GM18868 (cell line): Measurements from ENCODE around the gene CLPTM1L.
"Not testable (repeated sequence)": the region's sequence is repeated elsewhere in the genome, so short reads cannot be mapped to it uniquely, and the experiment has no call there.

Source experiments
- ATAC-seq: cut with Tn5 transposase; IDR thresholded peaks from one replicate; pipeline ENCODE4 v1.9.1; 2021; ENCODE audit warnings: mild to moderate bottlenecking, moderate library complexity; ENCODE audit not compliant: unreplicated experiment

Gene CLPTM1L

GRCh38 chr5:1328237-1329110, 16.4 kb downstream of the CLPTM1L start:
- not testable (repeated sequence) for ATAC-seq

- not testable (repeated sequence) for ATAC-seq
Measured at GRCh38 chr5:1326901-1327756, 17.8 kb downstream of the CLPTM1L start.

- not testable (repeated sequence) for ATAC-seq
Measured at GRCh38 chr5:1326532-1326875, 18.4 kb downstream of the CLPTM1L start.

- ATAC-seq: no peak
Measured at GRCh38 chr5:1325870-1326531, 18.9 kb downstream of the CLPTM1L start.

GRCh38 chr5:1325191-1325741, 19.6 kb downstream of the CLPTM1L start:
- ATAC-seq: no peak

- no peak for ATAC-seq
Measured at GRCh38 chr5:1324719-1325190, 20.1 kb downstream of the CLPTM1L start.

GRCh38 chr5:1324301-1324700, 20.6 kb downstream of the CLPTM1L start:
- ATAC-seq: no peak

- ATAC-seq: no peak
Measured at GRCh38 chr5:1323803-1324173, 21.1 kb downstream of the CLPTM1L start.

GRCh38 chr5:1322955-1323802, 21.7 kb downstream of the CLPTM1L start:
- ATAC-seq: no peak

- no peak for ATAC-seq
Measured at GRCh38 chr5:1322036-1322900, 22.6 kb downstream of the CLPTM1L start.

GRCh38 chr5:1321576-1321975, 23.3 kb downstream of the CLPTM1L start:
- ATAC-seq: no peak

GRCh38 chr5:1320436-1321344, 24.2 kb downstream of the CLPTM1L start:
- ATAC-seq: no peak

- ATAC-seq: no peak
Measured at GRCh38 chr5:1319436-1320256, 25.3 kb downstream of the CLPTM1L start.

GRCh38 chr5:1318659-1319251, 26.1 kb downstream of the CLPTM1L start:
- ATAC-seq: no peak

- no peak for ATAC-seq
Measured at GRCh38 chr5:1317921-1318565, 26.9 kb downstream of the CLPTM1L start.

GRCh38 chr5:1316588-1317340, 28.1 kb downstream of the CLPTM1L start:
- no peak for ATAC-seq
